ENCODE results near the gene PTPN23.

GRCh38 chr3:47365213-47366153 is 15.3 kb upstream of the PTPN23 start:
- no peak for TF ChIP-seq CTCF (IDR thresholded peaks at IDR 0.05; ENCODE audit: insufficient read depth, low read length, poor library complexity, severe bottlenecking)
- TF ChIP-seq EZH2phosphoT487 (conservative IDR thresholded peaks at IDR 0.05; ENCODE audit: low read length), result no peak
